ENCODE data around the gene SSH2.

DNA sequence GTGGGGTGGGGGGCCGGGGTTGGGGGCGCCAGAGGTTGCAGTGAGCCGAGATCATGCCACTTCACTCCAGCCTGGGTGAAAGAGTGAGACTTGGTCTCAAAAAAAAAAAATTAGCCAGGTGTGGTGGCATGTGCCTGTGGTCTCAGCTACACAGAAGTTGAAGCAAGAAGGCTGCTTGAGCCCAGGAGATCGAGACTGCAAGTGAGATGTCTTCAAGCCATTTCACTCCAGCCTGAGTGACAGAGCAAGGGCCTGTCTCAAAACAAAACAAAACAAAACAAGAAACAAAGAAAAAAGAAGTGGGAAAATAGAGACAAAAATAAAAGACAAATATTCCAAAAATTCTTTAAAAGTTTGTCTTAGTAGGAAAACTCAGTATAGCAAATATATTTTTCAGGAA is 172.2 kb downstream of the SSH2 start:
- TF ChIP-seq POLR2A (IDR thresholded peaks at IDR 0.05; ENCODE audit: low read length), result no peak
- TF ChIP-seq GATA1 (IDR thresholded peaks at IDR 0.05; ENCODE audit: low read depth, low read length), result no peak
